Ramos (cell line): ENCODE results near the gene UTP4.

Experiments used
- in situ Hi-C: fragments of 300-500 bp; cut with MboI; formaldehyde crosslinking; loops from one replicate; pipeline ENCODE4 v1.14.3; 2022; ENCODE audit warnings: low sequenced_read_pairs; ENCODE audit not compliant: unreplicated experiment

UTP4 gene

GRCh38 chr16:69132424-69133252 lies at the start of gene UTP4, which contains the start of gene CHTF8:
TSS of gene UTP4 (plus strand) at chr16:69132649. CDS start at chr16:69133460, 811 bp downstream.
TSS of gene CHTF8 (minus strand) at chr16:69132588. CDS start at chr16:69121458, 11,130 bp downstream.
- in situ Hi-C loops = no loop called here

DNA sequence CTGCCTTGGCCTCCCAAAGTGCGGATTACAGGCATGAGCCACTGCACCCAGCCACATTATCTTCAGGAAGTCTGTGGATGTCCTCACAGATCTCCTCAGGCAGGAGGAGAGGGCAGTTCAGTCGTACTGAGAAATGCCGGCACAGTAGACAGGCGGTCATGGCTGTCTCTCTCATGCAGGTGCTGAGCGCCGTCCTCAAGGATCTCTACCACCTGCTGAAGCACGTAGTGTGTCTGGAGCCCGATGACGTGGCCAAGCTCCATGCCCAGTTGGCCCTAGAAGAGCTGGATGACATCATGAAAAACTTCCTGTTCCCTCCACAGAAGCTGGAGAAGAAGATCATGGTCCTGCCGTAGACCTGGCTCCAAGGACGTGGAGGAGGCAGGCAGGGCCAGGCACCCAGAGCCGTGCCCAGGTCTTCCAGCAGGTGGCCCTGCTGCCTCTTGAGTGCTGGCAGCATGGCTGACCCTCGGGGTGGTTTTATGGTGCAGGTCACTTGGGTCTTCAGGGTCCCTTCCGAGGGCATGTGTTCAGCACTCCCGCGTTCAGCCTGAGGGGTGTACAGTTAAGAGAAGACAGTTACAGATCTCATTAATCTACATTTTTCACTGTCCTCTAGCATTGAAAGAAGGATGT lies 49.0 kb upstream of the UTP4 start:
- in situ Hi-C loops = no loop called here

DNA sequence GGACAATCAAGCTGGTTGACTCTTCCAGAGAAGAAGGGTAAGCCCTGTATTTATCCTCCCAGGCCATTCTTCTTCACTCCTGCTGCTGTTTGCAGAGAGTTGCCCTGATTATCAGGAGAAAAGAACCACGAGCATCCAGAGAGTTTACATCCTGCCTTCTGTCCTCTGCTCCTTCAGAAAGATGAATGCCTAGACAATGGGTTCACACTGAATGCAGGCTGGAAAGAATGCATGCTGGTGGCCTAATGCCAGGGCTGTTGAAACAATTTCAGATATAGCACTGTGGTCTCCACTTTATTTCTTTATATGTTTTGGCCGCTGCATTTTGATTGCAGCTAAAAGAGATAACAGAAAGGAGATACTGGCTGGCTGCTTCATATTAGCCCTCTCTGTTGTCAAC lies 48.2 kb upstream of the UTP4 start:
- in situ Hi-C loops = no loop called here

- in situ Hi-C loops = no loop called here
These were observed 47.3 kb upstream of the UTP4 start for GRCh38 chr16:69085032-69085695.

GRCh38 chr16:69087161-69087581 lies 45.3 kb upstream of the UTP4 start:
- in situ Hi-C loops = no loop called here

DNA sequence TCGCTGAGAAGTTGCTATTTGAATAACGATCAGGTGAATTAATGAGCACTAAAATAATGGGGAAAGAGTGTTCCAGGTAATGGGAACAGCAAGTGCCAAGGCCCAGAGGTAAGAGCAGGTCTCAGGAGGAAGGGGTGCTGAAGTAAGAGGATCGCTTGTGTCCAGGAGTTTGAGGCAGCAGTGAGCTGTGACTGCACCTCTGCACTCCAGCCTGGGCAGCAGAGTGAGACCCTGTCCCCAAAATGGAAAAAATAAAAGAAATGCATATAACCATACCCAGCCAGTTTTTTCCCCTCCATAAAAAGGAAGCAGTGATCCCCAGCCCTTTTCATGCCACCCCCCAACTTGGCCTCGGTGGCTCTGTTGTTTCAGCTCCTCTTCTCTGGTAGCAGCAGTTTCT lies 43.8 kb upstream of the UTP4 start:
- in situ Hi-C loops = no loop called here

- in situ Hi-C loops = no loop called here
These were observed 43.1 kb upstream of the UTP4 start for GRCh38 chr16:69089091-69089910.

DNA sequence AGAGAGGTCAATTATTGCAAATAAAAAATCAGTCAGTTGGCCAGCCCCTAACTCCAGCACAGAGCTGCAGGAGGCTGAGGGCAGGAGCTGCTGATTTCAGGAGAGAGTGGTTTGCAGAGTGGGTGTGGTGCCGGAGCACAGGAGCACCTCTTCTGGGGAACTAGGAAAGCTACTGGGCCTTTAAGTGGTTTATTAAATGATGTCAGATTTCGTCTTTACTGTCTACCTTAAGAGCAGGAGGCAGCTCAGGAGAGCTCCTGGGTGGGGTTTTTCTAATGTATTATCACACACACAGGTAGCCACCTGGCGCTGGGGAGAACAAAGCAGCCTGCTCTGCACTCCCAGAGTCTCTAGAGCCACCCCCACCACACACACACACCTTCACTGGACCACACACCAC lies 38.5 kb upstream of the UTP4 start:
- in situ Hi-C loops = no loop called here

GRCh38 chr16:69094501-69094900 lies 37.9 kb upstream of the UTP4 start:
- in situ Hi-C loops = no loop called here

GRCh38 chr16:69095193-69095592 lies 37.3 kb upstream of the UTP4 start:
- in situ Hi-C loops = no loop called here

GRCh38 chr16:69100071-69100691 lies 32.3 kb upstream of the UTP4 start:
- in situ Hi-C loops = loop anchor here (10.0 kb wide), 1 partner anchor 575 kb away; no protein-coding TSS in a partner anchor

GRCh38 chr16:69105501-69106361 lies 26.7 kb upstream of the UTP4 start, which contains the start of gene HAS3:
TSS of gene HAS3 (plus strand) at chr16:69105653. CDS start at chr16:69109396, 3,743 bp downstream.
- in situ Hi-C loops = loop anchor here (10.0 kb wide), 1 partner anchor 581 kb away; no protein-coding TSS in a partner anchor

- in situ Hi-C loops = loop anchor here (10.0 kb wide), 1 partner anchor 582 kb away; no protein-coding TSS in a partner anchor
These were observed 25.7 kb upstream of the UTP4 start for GRCh38 chr16:69106491-69107315.

- in situ Hi-C loops = loop anchor here (10.0 kb wide), 1 partner anchor 583 kb away; no protein-coding TSS in a partner anchor
These were observed 25.0 kb upstream of the UTP4 start for GRCh38 chr16:69107316-69107962.

DNA sequence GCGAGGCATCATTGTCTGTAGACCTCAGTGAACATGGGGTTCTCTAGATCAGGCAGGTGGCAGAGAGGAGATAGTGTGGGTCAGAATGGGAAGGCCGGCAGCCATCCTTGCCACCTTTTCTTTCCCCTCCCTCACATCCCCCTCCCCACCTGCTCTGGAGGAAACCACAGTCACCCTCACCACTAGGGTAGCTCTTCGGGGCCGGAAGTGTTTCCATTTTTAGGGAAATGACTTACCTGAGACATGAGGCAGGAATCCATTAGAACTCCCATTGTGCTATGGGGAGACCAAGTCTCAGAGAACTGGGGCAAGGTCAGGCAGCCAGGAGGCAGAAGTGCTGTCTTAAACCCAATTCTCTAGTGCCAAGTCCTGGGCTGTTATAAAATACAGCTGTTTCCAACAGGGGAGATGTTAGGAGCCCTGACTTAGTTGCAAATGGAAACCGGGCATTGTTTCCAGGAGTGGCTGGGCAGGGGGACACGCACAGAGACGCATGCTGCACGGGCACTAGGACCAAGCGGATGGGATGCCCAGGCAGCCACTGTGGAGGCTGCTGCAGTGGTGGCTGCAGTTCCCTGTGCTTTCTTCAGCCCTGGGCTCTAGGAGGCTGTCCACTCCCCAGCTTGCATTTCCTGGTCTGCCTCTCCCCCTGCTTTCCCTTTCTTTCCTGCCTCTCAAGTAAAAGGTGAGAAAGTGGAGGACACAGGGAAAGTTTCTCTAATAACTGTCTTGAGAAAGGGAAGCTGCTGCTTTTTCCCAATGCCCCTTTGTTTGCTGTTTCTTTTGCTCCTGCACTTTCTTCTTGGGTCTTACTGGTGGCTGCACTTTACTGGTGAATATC lies 24.2 kb upstream of the UTP4 start:
- in situ Hi-C loops = loop anchor here (10.0 kb wide), 1 partner anchor 583 kb away; no protein-coding TSS in a partner anchor

- in situ Hi-C loops = loop anchor here (10.0 kb wide), 1 partner anchor 584 kb away; no protein-coding TSS in a partner anchor
These were observed 23.6 kb upstream of the UTP4 start for GRCh38 chr16:69108905-69109252.
